Mesothelial cell of epicardium (in vitro differentiated cells): ENCODE results near the gene ANXA8. TPM values are rescaled to one million over a fixed set of nuclear protein-coding genes. Genes with fewer than 3 reads are reported as not detected.

Experiments used
- DNase-seq, 2 experiments: peaks; one replicate each; pipeline ENCODE4 v3.0.0; 2021; ENCODE audit warnings: low spot score in 2 of 2; ENCODE audit not compliant: unreplicated experiment in 2 of 2
- H3K27ac Mint-ChIP-seq: 2 replicates; pipeline ENCODE4 v1.8.0; 2021; ENCODE audit warnings: mixed read lengths
- H3K27me3 Mint-ChIP-seq: 2 replicates; pipeline ENCODE4 v1.8.0; 2021; ENCODE audit warnings: low read depth, mixed read lengths
- H3K36me3 Mint-ChIP-seq: 2 replicates; pipeline ENCODE4 v1.8.0; 2021; ENCODE audit warnings: mixed read lengths
- H3K4me1 Mint-ChIP-seq: 2 replicates; pipeline ENCODE4 v1.8.0; 2021; ENCODE audit warnings: mixed read lengths
- H3K4me3 Mint-ChIP-seq: 2 replicates; pipeline ENCODE4 v1.8.0; 2021; ENCODE audit warnings: mild to moderate bottlenecking, moderate library complexity, mixed read lengths
- H3K9me3 Mint-ChIP-seq: 2 replicates; pipeline ENCODE4 v1.8.0; 2021; ENCODE audit warnings: mixed read lengths
- total RNA-seq: library from RNA; stranded (reverse); gene quantifications from 3 replicates; pipeline ENCODE4 v1.2.1, GENCODE V29; 2021
- TF ChIP-seq, protein P1 (sequence below): fragments of 200-600 bp; sonication (generic); IDR thresholded peaks from one replicate; pipeline ENCODE4 v1.5.0; 2021; ENCODE audit warnings: antibody characterized with exemption; ENCODE audit not compliant: unreplicated experiment

ANXA8 gene
- total RNA-seq, 1 donor from 2014 or later = 2.8 TPM

DNA sequence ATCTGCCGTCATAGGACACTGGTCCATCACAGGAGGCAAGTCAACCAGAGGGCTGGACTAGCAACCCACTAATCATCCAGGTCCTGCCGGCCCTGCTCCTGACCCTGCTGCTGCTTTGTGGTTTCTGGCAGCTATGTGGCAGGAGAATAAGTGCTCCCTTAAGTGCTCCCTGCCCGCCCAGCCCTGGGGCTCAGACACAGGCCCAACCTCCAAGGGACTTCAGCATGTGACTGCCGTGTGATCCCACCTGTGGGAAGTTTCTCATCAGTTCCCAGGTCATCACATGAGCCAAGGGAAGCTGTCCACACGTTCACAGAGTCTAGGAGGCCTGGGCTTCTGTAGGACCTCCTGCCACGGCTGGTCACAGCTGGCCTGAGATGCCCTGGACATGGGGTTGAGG is 65.6 kb downstream of the ANXA8 start:
- Mint-ChIP-seq H3K36me3 (no peaks in the 10 kb centered on the region), H3K9me3 (no peaks in the 10 kb centered on the region), H3K27me3 (no peaks in the 10 kb centered on the region), H3K27ac (no peak overlapping the region), H3K4me3 (no peak overlapping the region), H3K4me1 (no peaks in the 10 kb centered on the region)
- TF ChIP-seq, protein P1, sequence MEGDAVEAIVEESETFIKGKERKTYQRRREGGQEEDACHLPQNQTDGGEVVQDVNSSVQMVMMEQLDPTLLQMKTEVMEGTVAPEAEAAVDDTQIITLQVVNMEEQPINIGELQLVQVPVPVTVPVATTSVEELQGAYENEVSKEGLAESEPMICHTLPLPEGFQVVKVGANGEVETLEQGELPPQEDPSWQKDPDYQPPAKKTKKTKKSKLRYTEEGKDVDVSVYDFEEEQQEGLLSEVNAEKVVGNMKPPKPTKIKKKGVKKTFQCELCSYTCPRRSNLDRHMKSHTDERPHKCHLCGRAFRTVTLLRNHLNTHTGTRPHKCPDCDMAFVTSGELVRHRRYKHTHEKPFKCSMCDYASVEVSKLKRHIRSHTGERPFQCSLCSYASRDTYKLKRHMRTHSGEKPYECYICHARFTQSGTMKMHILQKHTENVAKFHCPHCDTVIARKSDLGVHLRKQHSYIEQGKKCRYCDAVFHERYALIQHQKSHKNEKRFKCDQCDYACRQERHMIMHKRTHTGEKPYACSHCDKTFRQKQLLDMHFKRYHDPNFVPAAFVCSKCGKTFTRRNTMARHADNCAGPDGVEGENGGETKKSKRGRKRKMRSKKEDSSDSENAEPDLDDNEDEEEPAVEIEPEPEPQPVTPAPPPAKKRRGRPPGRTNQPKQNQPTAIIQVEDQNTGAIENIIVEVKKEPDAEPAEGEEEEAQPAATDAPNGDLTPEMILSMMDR = no peak
- no peak for DNase-seq

Other genes starting within 250 kb of the ANXA8 start
- 1.7 to 2.1 TPM (median 1.8 TPM) in 3 replicates for gene GDF10, start 183.9 kb downstream of the ANXA8 start, total RNA-seq
- not detected in 3 replicates for gene GDF2, start 161.7 kb downstream of the ANXA8 start, total RNA-seq
- not detected in 3 replicates for gene RBP3, start 135.8 kb downstream of the ANXA8 start, total RNA-seq
- gene ZNF488, start 99.8 kb downstream of the ANXA8 start, total RNA-seq = 0.96 to 1.4 TPM (median 0.99 TPM) in 3 replicates
- gene FAM25G, start 7.6 kb upstream of the ANXA8 start, total RNA-seq = not detected in 3 replicates
- gene AGAP9, start 39.5 kb upstream of the ANXA8 start, total RNA-seq = 21.7 to 24.0 TPM (median 22.2 TPM) in 3 replicates